ENCODE data around the gene P2RY11. TPM values are rescaled to one million over a fixed set of nuclear protein-coding genes. Genes with fewer than 3 reads are reported as not detected.
A peak's percentile ranks its signal among the peaks of the same experiment; 100 is the strongest.

The P2RY11 gene
- total RNA-seq, 1 experiment from 2014 or later = 43.1 TPM

DNA sequence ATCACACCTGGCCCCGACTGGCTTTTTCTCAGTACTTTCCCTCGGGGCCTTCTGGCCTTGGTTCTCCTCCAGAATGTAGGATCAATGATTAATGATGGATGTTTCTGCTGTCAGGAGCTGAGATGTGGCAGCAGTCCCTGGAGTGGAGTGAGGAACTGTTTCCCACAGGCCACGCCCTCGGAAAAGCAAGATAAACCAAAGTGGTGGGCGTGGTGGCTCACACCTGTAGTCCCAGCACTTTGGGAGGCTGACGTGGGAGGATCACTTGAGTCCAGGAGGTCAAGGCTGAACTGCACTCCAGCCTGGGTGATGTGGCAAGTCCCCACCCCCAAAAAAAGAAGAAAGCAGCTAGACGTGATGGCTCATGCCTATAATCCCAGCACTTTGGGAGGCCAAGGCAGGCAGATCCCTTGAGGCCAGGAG lies 32.5 kb upstream of the P2RY11 start:
- no TSS peak for BruUV-seq (replicated peaks)
- Mint-ChIP-seq H3K36me3 (ENCODE audit: insufficient read depth, unreplicated experiment) (no peaks in the 10 kb centered on the region), H3K4me1 (ENCODE audit: insufficient read depth, unreplicated experiment) (no peaks in the 10 kb centered on the region), H3K4me3 (ENCODE audit: unreplicated experiment) (no peak overlapping the region), H3K27ac (ENCODE audit: low read depth, unreplicated experiment) (no peak overlapping the region), H3K27me3 (ENCODE audit: insufficient read depth, unreplicated experiment) (peaks cover 41% of the 10 kb centered on the region), H3K9me3 (ENCODE audit: unreplicated experiment) (no peaks in the 10 kb centered on the region)
- ChIA-PET CTCF (interaction anchor here (0.6 kb wide), 1 partner anchor 18 kb away, joined by 3 read pairs; no protein-coding TSS in a partner anchor), POLR2A (no interaction called here)
- DNase-seq (ENCODE audit: unreplicated experiment) = peak; percentile 15
- intact Hi-C loops (cut with micrococcal nuclease) = no loop called here
- TF ChIP-seq, protein P1, sequence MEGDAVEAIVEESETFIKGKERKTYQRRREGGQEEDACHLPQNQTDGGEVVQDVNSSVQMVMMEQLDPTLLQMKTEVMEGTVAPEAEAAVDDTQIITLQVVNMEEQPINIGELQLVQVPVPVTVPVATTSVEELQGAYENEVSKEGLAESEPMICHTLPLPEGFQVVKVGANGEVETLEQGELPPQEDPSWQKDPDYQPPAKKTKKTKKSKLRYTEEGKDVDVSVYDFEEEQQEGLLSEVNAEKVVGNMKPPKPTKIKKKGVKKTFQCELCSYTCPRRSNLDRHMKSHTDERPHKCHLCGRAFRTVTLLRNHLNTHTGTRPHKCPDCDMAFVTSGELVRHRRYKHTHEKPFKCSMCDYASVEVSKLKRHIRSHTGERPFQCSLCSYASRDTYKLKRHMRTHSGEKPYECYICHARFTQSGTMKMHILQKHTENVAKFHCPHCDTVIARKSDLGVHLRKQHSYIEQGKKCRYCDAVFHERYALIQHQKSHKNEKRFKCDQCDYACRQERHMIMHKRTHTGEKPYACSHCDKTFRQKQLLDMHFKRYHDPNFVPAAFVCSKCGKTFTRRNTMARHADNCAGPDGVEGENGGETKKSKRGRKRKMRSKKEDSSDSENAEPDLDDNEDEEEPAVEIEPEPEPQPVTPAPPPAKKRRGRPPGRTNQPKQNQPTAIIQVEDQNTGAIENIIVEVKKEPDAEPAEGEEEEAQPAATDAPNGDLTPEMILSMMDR (IDR thresholded peaks at IDR 0.05; ENCODE audit: unreplicated experiment) = no peak

DNA sequence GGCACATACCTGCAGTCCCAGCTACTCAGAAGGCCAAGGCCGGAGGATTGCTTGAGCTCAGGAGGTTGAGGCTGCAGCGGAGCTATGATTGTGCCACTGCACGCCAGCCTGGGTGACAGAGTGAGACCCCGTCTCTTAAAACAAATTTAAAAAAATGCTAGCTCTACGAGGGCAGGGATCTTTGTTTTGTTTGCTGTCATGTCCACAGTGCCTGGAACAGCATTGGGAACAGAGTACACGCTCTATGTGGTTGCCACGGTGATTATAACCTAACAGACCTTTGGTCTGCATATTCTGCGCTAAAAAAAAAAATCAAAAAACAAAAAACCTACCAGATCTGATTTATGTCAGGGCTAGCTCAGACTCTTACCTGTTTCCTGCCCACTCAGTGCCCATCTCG lies 27.6 kb upstream of the P2RY11 start:
- Mint-ChIP-seq H3K27ac (ENCODE audit: low read depth, unreplicated experiment) (no peak overlapping the region), H3K36me3 (ENCODE audit: insufficient read depth, unreplicated experiment) (no peaks in the 10 kb centered on the region), H3K27me3 (ENCODE audit: insufficient read depth, unreplicated experiment) (peaks cover 6% of the 10 kb centered on the region), H3K4me1 (ENCODE audit: insufficient read depth, unreplicated experiment) (peaks cover 6% of the 10 kb centered on the region), H3K4me3 (ENCODE audit: unreplicated experiment) (no peak overlapping the region), H3K9me3 (ENCODE audit: unreplicated experiment) (no peaks in the 10 kb centered on the region)
- TF ChIP-seq, protein P1 (IDR thresholded peaks at IDR 0.05; ENCODE audit: unreplicated experiment) = no peak
- no peak for DNase-seq (ENCODE audit: unreplicated experiment)
- ChIA-PET CTCF (interaction anchor here (0.6 to 1.1 kb wide), 2 partner anchors 57 to 483 kb away, joined by 3 read pairs; no protein-coding TSS in a partner anchor), POLR2A (interaction anchor here (0.8 to 2.0 kb wide), 2 partner anchors 11 to 12 kb away, joined by 3 to 8 read pairs; no protein-coding TSS in a partner anchor)
- intact Hi-C loops (cut with micrococcal nuclease) = no loop called here
- BruUV-seq (replicated peaks) = no TSS peak

DNA sequence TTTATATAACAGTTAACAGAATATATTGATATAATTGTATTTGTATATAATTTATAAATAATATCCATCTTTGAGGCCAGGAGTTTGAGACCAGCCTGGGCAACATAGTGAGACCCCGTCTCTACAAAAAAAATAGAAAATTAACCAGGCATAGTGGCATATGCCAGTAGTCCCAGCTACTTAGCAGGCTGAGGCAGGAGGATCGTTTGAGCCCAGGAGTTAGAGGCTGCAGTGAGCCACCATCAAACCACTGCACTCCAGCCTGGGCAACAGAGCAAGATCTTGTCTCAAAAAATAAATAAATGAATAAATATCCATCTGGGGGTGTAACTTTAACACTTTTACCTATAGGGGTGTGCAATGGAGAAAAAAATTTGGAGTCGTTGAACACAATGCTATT lies 26.7 kb upstream of the P2RY11 start:
- Mint-ChIP-seq H3K27ac (ENCODE audit: low read depth, unreplicated experiment) (no peak overlapping the region), H3K36me3 (ENCODE audit: insufficient read depth, unreplicated experiment) (peaks cover under 1% of the 10 kb centered on the region), H3K9me3 (ENCODE audit: unreplicated experiment) (no peaks in the 10 kb centered on the region), H3K4me3 (ENCODE audit: unreplicated experiment) (peak overlapping the region; percentile 85), H3K27me3 (ENCODE audit: insufficient read depth, unreplicated experiment) (no peaks in the 10 kb centered on the region), H3K4me1 (ENCODE audit: insufficient read depth, unreplicated experiment) (peaks cover 6% of the 10 kb centered on the region)
- intact Hi-C loops (cut with micrococcal nuclease) = no loop called here
- BruUV-seq (replicated peaks) = no TSS peak
- ChIA-PET POLR2A (interaction anchor here (0.7 to 2.0 kb wide), 3 partner anchors 10 to 34 kb away, joined by 3 to 8 read pairs (median 3); no protein-coding TSS in a partner anchor), CTCF (no interaction called here)
- no peak for DNase-seq (ENCODE audit: unreplicated experiment)
- TF ChIP-seq, protein P1 (IDR thresholded peaks at IDR 0.05; ENCODE audit: unreplicated experiment) = no peak

DNA sequence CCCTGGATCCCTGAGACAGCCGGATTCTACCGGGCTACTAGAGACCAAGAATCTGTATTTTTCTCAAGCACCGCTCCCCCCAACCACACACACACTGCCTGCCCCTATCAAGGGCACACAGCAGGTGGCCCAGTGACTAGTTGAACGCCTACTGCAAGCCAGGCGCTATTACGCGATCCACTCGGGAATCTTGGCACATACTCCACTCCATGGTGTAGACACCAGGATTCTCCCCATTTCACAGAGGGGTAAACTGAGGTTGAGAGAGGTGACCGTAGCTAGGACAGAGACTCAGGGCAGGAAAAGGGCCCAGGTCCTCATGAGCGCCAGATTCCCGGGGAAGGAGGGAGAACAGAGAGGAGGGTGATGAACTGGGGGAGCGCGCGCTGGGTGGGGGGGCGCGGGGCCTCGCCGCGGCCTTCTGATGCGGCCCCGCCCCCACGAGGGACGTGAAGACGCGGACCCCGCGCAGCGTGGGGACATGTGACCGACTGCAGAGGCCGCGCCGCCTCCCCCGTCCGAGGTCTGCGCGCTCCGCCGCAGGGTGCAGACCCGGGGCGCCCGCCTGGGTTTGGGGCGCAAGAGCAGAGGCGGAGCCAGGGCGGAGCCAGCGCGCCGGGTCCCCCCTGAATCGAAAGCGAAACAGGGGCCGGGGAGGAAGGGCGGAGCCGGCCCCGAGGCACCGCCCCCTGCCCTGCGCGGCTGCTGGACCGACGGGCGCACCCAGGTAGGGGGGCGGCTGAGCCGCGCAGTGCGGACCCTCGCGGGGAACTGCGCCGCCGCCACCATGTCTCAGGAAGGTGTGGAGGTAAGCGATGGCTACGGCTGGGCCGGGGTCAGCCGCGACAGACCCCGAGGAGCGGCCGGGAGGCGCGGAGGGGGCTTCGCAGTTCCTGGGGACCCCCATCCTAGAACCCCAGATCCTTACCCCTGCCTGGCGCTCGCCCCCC lies 25.6 kb upstream of the P2RY11 start, which contains the start of gene SHFL:
Gene SHFL, plus strand, starts transcription at position 677 of the 950 bp plus-strand sequence. Its CDS starts 111 bp downstream, at position 788.
- DNase-seq (ENCODE audit: unreplicated experiment) = peak; percentile 71
- Mint-ChIP-seq H3K4me1 (ENCODE audit: insufficient read depth, unreplicated experiment) (peaks cover 6% of the 10 kb centered on the region), H3K9me3 (ENCODE audit: unreplicated experiment) (no peaks in the 10 kb centered on the region), H3K36me3 (ENCODE audit: insufficient read depth, unreplicated experiment) (peaks cover 12% of the 10 kb centered on the region), H3K4me3 (ENCODE audit: unreplicated experiment) (peak within 1 kb of the TSS; percentile 85), H3K27me3 (ENCODE audit: insufficient read depth, unreplicated experiment) (no peaks in the 10 kb centered on the region), H3K27ac (ENCODE audit: low read depth, unreplicated experiment) (peak within 1 kb of the TSS; percentile 83)
- intact Hi-C loops (cut with micrococcal nuclease) = no loop called here
- ChIA-PET POLR2A (interaction anchor here (2.0 kb wide), 1 partner anchor 10 kb away, joined by 8 read pairs; no protein-coding TSS in a partner anchor), CTCF (interaction anchor here (0.6 kb wide), 1 partner anchor 631 kb away, joined by 3 read pairs; no protein-coding TSS in a partner anchor)
- TF ChIP-seq, protein P1 (IDR thresholded peaks at IDR 0.05; ENCODE audit: unreplicated experiment) = no peak
- no TSS peak for BruUV-seq (replicated peaks)
